H1 (cell line): ENCODE measurements around the gene TGFA.

Experiments
- BCL11A ChIP-seq, 2 experiments: IDR thresholded peaks; one replicate each; pipeline ENCODE4 v1.6.1; 2011; ENCODE audit warnings: low read depth in 2 of 2, low read length in 2 of 2, mild to moderate bottlenecking in 2 of 2
- CEBPB ChIP-seq: IDR thresholded peaks from 2 replicates; pipeline ENCODE4 v1.6.1; 2012; ENCODE audit warnings: low read depth, low read length
- EP300 ChIP-seq, 2 experiments: IDR thresholded peaks; 1 replicate in 1 of 2; 2 replicates in 1 of 2; pipeline ENCODE4 v1.6.1; 2011 to 2012; ENCODE audit warnings: low read depth in 2 of 2, low read length in 2 of 2, mild to moderate bottlenecking in 2 of 2, borderline replicate concordance in 1 of 2, inconsistent platforms in 1 of 2, moderate library complexity in 1 of 2
- JUN ChIP-seq: IDR thresholded peaks from 2 replicates; pipeline ENCODE4 v1.6.1; 2011; ENCODE audit warnings: low read depth, mild to moderate bottlenecking, improper control_type of control experiment, low read length
- PHF8 ChIP-seq: fragments of 200-600 bp; sonication (generic); conservative IDR thresholded peaks from 2 replicates; pipeline ENCODE4 v1.7.1; 2012; ENCODE audit warnings: low read depth, mild to moderate bottlenecking, inconsistent platforms, low read length, moderate library complexity
- POLR2A ChIP-seq, 2 experiments: IDR thresholded peaks; 1 replicate in 1 of 2; 2 replicates in 1 of 2; pipeline ENCODE4 v1.6.1; 2011; ENCODE audit warnings: low read depth in 2 of 2, low read length in 2 of 2, mild to moderate bottlenecking in 2 of 2; ENCODE audit errors: control extremely low read depth in 1 of 2
- SRF ChIP-seq: IDR thresholded peaks from 2 replicates; pipeline ENCODE4 v1.6.1; 2011; ENCODE audit warnings: mild to moderate bottlenecking, low read depth, low read length, moderate library complexity
- TF ChIP-seq, protein P1 (sequence below): IDR thresholded peaks from 2 replicates; pipeline ENCODE4 v1.6.1; 2012; ENCODE audit warnings: low read length, inconsistent platforms
- TF ChIP-seq, protein P2 (sequence below), 3 experiments: IDR thresholded peaks; 1 replicate in 2 of 3; 2 replicates in 1 of 3; pipeline versions ENCODE4 v1.5.1 to v1.6.1; 2011; ENCODE audit warnings: low read length in 3 of 3, mild to moderate bottlenecking in 3 of 3, inconsistent platforms in 2 of 3, low read depth in 1 of 3, moderate library complexity in 1 of 3; ENCODE audit not compliant: insufficient read depth in 1 of 3; ENCODE audit errors: control extremely low read depth in 1 of 3
- TF ChIP-seq, protein P3 (sequence below): IDR thresholded peaks from 2 replicates; pipeline ENCODE4 v1.6.1; 2012; ENCODE audit warnings: inconsistent platforms

DNA sequence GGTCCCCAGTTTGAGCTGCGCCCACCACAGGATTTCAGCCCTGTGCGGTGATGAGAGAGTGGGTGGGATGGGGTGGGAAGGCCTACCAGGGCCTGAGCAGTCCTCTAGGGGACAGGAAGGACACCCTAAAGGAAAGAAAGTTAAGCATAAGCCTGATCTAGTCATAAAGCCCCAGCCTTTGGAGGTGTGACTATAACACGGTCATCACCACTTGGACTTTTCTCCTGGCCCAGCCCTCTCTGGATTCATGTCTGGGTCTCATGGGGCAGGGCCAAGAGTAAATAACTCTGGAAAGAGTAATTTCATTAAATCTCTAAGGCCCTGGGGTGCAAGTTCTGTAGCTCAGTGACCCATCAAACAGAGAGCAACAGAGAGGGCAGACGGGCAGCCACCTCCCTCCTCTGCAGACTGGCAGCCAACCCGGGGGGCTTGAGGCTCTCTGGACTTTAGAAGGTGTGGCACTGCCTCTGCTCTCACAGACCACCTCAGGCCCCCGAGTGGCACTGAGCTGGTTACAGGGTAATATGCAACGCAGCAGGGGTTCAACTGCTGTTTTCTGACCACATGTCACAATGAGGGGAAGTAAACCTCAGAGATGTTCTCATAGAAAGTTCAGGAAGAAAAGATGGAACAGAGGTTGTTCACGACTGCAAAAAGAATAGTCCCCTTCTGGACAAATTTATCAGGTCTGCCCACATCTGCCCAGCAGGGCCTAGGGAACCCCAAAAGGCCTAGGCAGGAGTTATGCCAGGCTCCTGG is 41.5 kb downstream of the TGFA start:
- TF ChIP-seq CEBPB (no peak), PHF8 (no peak), POLR2A (IDR thresholded peaks at IDR 0.05; ENCODE audit: control extremely low read depth in 1 of 2, low read depth in 2 of 2, low read length in 2 of 2) (no peak), BCL11A (IDR thresholded peaks at IDR 0.05; ENCODE audit: low read depth in 2 of 2, low read length in 2 of 2) (no peak), SRF (no peak), JUN (no peak), EP300 (IDR thresholded peaks at IDR 0.05; ENCODE audit: borderline replicate concordance in 1 of 2, low read depth in 2 of 2, low read length in 2 of 2) (no peak)
- TF ChIP-seq, protein P1, sequence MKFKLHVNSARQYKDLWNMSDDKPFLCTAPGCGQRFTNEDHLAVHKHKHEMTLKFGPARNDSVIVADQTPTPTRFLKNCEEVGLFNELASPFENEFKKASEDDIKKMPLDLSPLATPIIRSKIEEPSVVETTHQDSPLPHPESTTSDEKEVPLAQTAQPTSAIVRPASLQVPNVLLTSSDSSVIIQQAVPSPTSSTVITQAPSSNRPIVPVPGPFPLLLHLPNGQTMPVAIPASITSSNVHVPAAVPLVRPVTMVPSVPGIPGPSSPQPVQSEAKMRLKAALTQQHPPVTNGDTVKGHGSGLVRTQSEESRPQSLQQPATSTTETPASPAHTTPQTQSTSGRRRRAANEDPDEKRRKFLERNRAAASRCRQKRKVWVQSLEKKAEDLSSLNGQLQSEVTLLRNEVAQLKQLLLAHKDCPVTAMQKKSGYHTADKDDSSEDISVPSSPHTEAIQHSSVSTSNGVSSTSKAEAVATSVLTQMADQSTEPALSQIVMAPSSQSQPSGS, result no peak
- TF ChIP-seq, protein P2, sequence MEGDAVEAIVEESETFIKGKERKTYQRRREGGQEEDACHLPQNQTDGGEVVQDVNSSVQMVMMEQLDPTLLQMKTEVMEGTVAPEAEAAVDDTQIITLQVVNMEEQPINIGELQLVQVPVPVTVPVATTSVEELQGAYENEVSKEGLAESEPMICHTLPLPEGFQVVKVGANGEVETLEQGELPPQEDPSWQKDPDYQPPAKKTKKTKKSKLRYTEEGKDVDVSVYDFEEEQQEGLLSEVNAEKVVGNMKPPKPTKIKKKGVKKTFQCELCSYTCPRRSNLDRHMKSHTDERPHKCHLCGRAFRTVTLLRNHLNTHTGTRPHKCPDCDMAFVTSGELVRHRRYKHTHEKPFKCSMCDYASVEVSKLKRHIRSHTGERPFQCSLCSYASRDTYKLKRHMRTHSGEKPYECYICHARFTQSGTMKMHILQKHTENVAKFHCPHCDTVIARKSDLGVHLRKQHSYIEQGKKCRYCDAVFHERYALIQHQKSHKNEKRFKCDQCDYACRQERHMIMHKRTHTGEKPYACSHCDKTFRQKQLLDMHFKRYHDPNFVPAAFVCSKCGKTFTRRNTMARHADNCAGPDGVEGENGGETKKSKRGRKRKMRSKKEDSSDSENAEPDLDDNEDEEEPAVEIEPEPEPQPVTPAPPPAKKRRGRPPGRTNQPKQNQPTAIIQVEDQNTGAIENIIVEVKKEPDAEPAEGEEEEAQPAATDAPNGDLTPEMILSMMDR (IDR thresholded peaks at IDR 0.05; ENCODE audit: control extremely low read depth in 1 of 3, insufficient read depth in 1 of 3, low read depth in 1 of 3, low read length in 3 of 3), result no peak
- TF ChIP-seq, protein P3, sequence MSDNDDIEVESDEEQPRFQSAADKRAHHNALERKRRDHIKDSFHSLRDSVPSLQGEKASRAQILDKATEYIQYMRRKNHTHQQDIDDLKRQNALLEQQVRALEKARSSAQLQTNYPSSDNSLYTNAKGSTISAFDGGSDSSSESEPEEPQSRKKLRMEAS, result no peak
